ENCODE results near the gene KCNK18. TPM values are rescaled to one million over a fixed set of nuclear protein-coding genes. Genes with fewer than 3 reads are reported as not detected.

KCNK18 gene
- total and polyA plus RNA-seq, 7 experiments from 2014 or later: not detected

- Mint-ChIP-seq H3K4me3 (peak overlapping the region in 5 of 10 donors; percentile 29 to 81 (median 52)), H3K36me3 (peaks cover 0 to 9% (median 0%) of the 10 kb centered on the region in 5 donors), H3K27ac (no peak overlapping the region), H3K4me1 (peaks cover 0 to 9% (median 7%) of the 10 kb centered on the region in 7 donors), H3K9me3 (peaks cover 2 to 31% (median 11%) of the 10 kb centered on the region in 11 donors), H3K27me3 (peaks cover 22 to 50% (median 46%) of the 10 kb centered on the region in 5 donors)
- POLR2A ChIA-PET: no interaction called here
- H3K36me3 ChIP-seq (ENCODE audit: control insufficient read depth in 2 of 3, insufficient read depth in 3 of 3, low read length in 3 of 3): no peaks in the 10 kb centered on the region
- H3K9me3 ChIP-seq (ENCODE audit: control insufficient read depth in 2 of 3, low read length in 3 of 3): peaks cover 0 to 6% (median 0%) of the 10 kb centered on the region in 3 experiments
- CTCF ChIA-PET: interaction anchor here (1.0 to 1.1 kb wide), 2 partner anchors 72 to 103 kb away, joined by 3 read pairs; no protein-coding TSS in a partner anchor
- no peak for ATAC-seq
- H3K4me3 ChIP-seq (ENCODE audit: low read length): no peak overlapping the region
- intact Hi-C loops (cut with micrococcal nuclease): loop anchor here (5.0 to 10.0 kb wide), 2 partner anchors 280 to 1027 kb away; no protein-coding TSS in a partner anchor
- H3K27me3 ChIP-seq (ENCODE audit: control insufficient read depth in 2 of 2, insufficient read depth in 2 of 2, low read length in 2 of 2): peaks cover 3 to 6% of the 10 kb centered on the region in 2 donors
- no peak overlapping the region for H3K27ac ChIP-seq (ENCODE audit: low read depth, low read length)
- no peak for DNase-seq
- H3K4me1 ChIP-seq (ENCODE audit: control insufficient read depth in 2 of 2, insufficient read depth in 2 of 2, low read length in 2 of 2): peaks cover 6 to 10% of the 10 kb centered on the region in 2 donors
Measured at GRCh38 chr10:117215079-117215478, 17.8 kb downstream of the KCNK18 start.

GRCh38 chr10:117216028-117216427 lies 18.7 kb downstream of the KCNK18 start:
- CTCF ChIA-PET: interaction anchor here (0.6 to 2.5 kb wide), 13 partner anchors 8 to 896 kb away, joined by 3 to 40 read pairs (median 5); partner anchors contain the start of gene KCNK18
- ATAC-seq (no peak), DNase-seq (no peak)
- peak overlapping the region in 8 of 10 donors; percentile 27 to 82 (median 69) for H3K4me3 Mint-ChIP-seq
- peaks cover 2 to 26% (median 11%) of the 10 kb centered on the region in 11 donors for H3K9me3 Mint-ChIP-seq
- H3K4me1 ChIP-seq (ENCODE audit: control insufficient read depth in 2 of 2, insufficient read depth in 2 of 2, low read length in 2 of 2): peaks cover 6 to 10% of the 10 kb centered on the region in 2 donors
- H3K4me1 Mint-ChIP-seq: peaks cover 0 to 9% (median 7%) of the 10 kb centered on the region in 7 donors
- peaks cover 0 to 9% (median 0%) of the 10 kb centered on the region in 5 donors for H3K36me3 Mint-ChIP-seq
- H3K27me3 Mint-ChIP-seq: peaks cover 21 to 46% (median 44%) of the 10 kb centered on the region in 5 donors
- H3K36me3 ChIP-seq (ENCODE audit: control insufficient read depth in 2 of 3, insufficient read depth in 3 of 3, low read length in 3 of 3): no peaks in the 10 kb centered on the region
- no peak overlapping the region for H3K27ac ChIP-seq (ENCODE audit: low read depth, low read length)
- no peak overlapping the region for H3K27ac Mint-ChIP-seq
- H3K4me3 ChIP-seq (ENCODE audit: low read length): no peak overlapping the region
- POLR2A ChIA-PET: no interaction called here
- H3K27me3 ChIP-seq (ENCODE audit: control insufficient read depth in 2 of 2, insufficient read depth in 2 of 2, low read length in 2 of 2): peaks cover 3 to 6% of the 10 kb centered on the region in 2 donors
- peaks cover 0 to 5% (median 0%) of the 10 kb centered on the region in 3 experiments for H3K9me3 ChIP-seq (ENCODE audit: control insufficient read depth in 2 of 3, low read length in 3 of 3)
- intact Hi-C loops (cut with micrococcal nuclease): loop anchor here (1.0 to 10.0 kb wide), 5 partner anchors 104 to 1026 kb away; partner anchors contain the start of gene PDZD8 (in 1 of the 2)

GRCh38 chr10:117216611-117217195 lies 19.4 kb downstream of the KCNK18 start:
- Histone ChIP-seq H3K9me3 (ENCODE audit: control insufficient read depth in 2 of 3, low read length in 3 of 3) (no peaks in the 10 kb centered on the region), H3K36me3 (ENCODE audit: control insufficient read depth in 2 of 3, insufficient read depth in 3 of 3, low read length in 3 of 3) (no peaks in the 10 kb centered on the region), H3K27ac (ENCODE audit: low read depth, low read length) (no peak overlapping the region), H3K27me3 (ENCODE audit: control insufficient read depth in 2 of 2, insufficient read depth in 2 of 2, low read length in 2 of 2) (peaks cover 3 to 6% of the 10 kb centered on the region in 2 donors), H3K4me1 (ENCODE audit: control insufficient read depth in 2 of 2, insufficient read depth in 2 of 2, low read length in 2 of 2) (peaks cover 6 to 10% of the 10 kb centered on the region in 2 donors), H3K4me3 (ENCODE audit: low read length) (peak overlapping the region; percentile 62)
- DNase-seq (peak; percentile 27 to 81 (median 64)), ATAC-seq (peak; percentile 92)
- intact Hi-C loops (cut with micrococcal nuclease): loop anchor here (1.0 to 10.0 kb wide), 5 partner anchors 104 to 1026 kb away; partner anchors contain the start of gene PDZD8 (in 1 of the 2)
- Mint-ChIP-seq H3K36me3 (peaks cover 0 to 4% (median 0%) of the 10 kb centered on the region in 5 donors), H3K4me3 (peak overlapping the region; percentile 71 to 86 (median 80)), H3K27me3 (peaks cover 21 to 45% (median 37%) of the 10 kb centered on the region in 5 donors), H3K4me1 (peaks cover 0 to 9% (median 7%) of the 10 kb centered on the region in 7 donors), H3K27ac (no peak overlapping the region), H3K9me3 (peaks cover under 1 to 19% (median 7%) of the 10 kb centered on the region in 11 donors)
- ChIA-PET CTCF (interaction anchor here (0.6 to 2.5 kb wide), 22 partner anchors 8 to 1024 kb away, joined by 3 to 40 read pairs (median 3); partner anchors contain the start of gene KCNK18), POLR2A (no interaction called here)

- ATAC-seq (peak; percentile 48), DNase-seq (peak in 7 of 9 donors; percentile 5 to 32 (median 12))
- Mint-ChIP-seq H3K36me3 (peaks cover 0 to 4% (median 0%) of the 10 kb centered on the region in 5 donors), H3K9me3 (peaks cover 0 to 13% (median 2%) of the 10 kb centered on the region in 11 donors), H3K27me3 (peaks cover 21 to 45% (median 33%) of the 10 kb centered on the region in 5 donors), H3K27ac (no peak overlapping the region), H3K4me3 (peak overlapping the region; percentile 53 to 86 (median 80)), H3K4me1 (peaks cover 0 to 9% (median 7%) of the 10 kb centered on the region in 7 donors)
- intact Hi-C loops (cut with micrococcal nuclease): loop anchor here (5.0 to 10.0 kb wide), 2 partner anchors 278 to 1025 kb away; no protein-coding TSS in a partner anchor
- Histone ChIP-seq H3K4me1 (ENCODE audit: control insufficient read depth in 2 of 2, insufficient read depth in 2 of 2, low read length in 2 of 2) (peaks cover 6 to 10% of the 10 kb centered on the region in 2 donors), H3K27me3 (ENCODE audit: control insufficient read depth in 2 of 2, insufficient read depth in 2 of 2, low read length in 2 of 2) (peaks cover 3 to 6% of the 10 kb centered on the region in 2 donors), H3K27ac (ENCODE audit: low read depth, low read length) (no peak overlapping the region), H3K4me3 (ENCODE audit: low read length) (peak overlapping the region; percentile 62), H3K36me3 (ENCODE audit: control insufficient read depth in 2 of 3, insufficient read depth in 3 of 3, low read length in 3 of 3) (no peaks in the 10 kb centered on the region), H3K9me3 (ENCODE audit: control insufficient read depth in 2 of 3, low read length in 3 of 3) (no peaks in the 10 kb centered on the region)
- ChIA-PET POLR2A (no interaction called here), CTCF (interaction anchor here (0.7 to 2.5 kb wide), 19 partner anchors 8 to 1023 kb away, joined by 3 to 40 read pairs (median 3); no protein-coding TSS in a partner anchor)
Measured at GRCh38 chr10:117217196-117217761, 20.0 kb downstream of the KCNK18 start.

GRCh38 chr10:117218654-117219053 lies 21.4 kb downstream of the KCNK18 start:
- no peak for DNase-seq
- H3K27ac ChIP-seq (ENCODE audit: low read depth, low read length): no peak overlapping the region
- H3K27me3 ChIP-seq (ENCODE audit: control insufficient read depth in 2 of 2, insufficient read depth in 2 of 2, low read length in 2 of 2): peaks cover 3 to 6% of the 10 kb centered on the region in 2 donors
- H3K4me1 ChIP-seq (ENCODE audit: control insufficient read depth in 2 of 2, insufficient read depth in 2 of 2, low read length in 2 of 2): peaks cover 6 to 10% of the 10 kb centered on the region in 2 donors
- no peak for ATAC-seq
- H3K9me3 ChIP-seq (ENCODE audit: control insufficient read depth in 2 of 3, low read length in 3 of 3): no peaks in the 10 kb centered on the region
- Mint-ChIP-seq H3K27me3 (peaks cover 23 to 40% (median 28%) of the 10 kb centered on the region in 5 donors), H3K36me3 (no peaks in the 10 kb centered on the region), H3K9me3 (no peaks in the 10 kb centered on the region), H3K27ac (no peak overlapping the region), H3K4me3 (no peak overlapping the region), H3K4me1 (peaks cover 0 to 9% (median 7%) of the 10 kb centered on the region in 7 donors)
- H3K4me3 ChIP-seq (ENCODE audit: low read length): no peak overlapping the region
- ChIA-PET POLR2A (no interaction called here), CTCF (interaction anchor here (0.8 kb wide), 1 partner anchor 20 kb away, joined by 5 read pairs; no protein-coding TSS in a partner anchor)
- no peaks in the 10 kb centered on the region for H3K36me3 ChIP-seq (ENCODE audit: control insufficient read depth in 2 of 3, insufficient read depth in 3 of 3, low read length in 3 of 3)
- intact Hi-C loops (cut with micrococcal nuclease): loop anchor here (5.0 to 10.0 kb wide), 2 partner anchors 276 to 1024 kb away; no protein-coding TSS in a partner anchor

GRCh38 chr10:117221156-117221711 lies 23.9 kb downstream of the KCNK18 start:
- no peak overlapping the region for H3K27ac Mint-ChIP-seq
- peaks cover 0 to 9% (median 7%) of the 10 kb centered on the region in 7 donors for H3K4me1 Mint-ChIP-seq
- Histone ChIP-seq H3K27me3 (ENCODE audit: control insufficient read depth in 2 of 2, insufficient read depth in 2 of 2, low read length in 2 of 2) (peaks cover 1 to 2% of the 10 kb centered on the region in 2 donors), H3K9me3 (ENCODE audit: control insufficient read depth in 2 of 3, low read length in 3 of 3) (no peaks in the 10 kb centered on the region), H3K4me3 (ENCODE audit: low read length) (no peak overlapping the region), H3K27ac (ENCODE audit: low read depth, low read length) (no peak overlapping the region), H3K36me3 (ENCODE audit: control insufficient read depth in 2 of 3, insufficient read depth in 3 of 3, low read length in 3 of 3) (no peaks in the 10 kb centered on the region), H3K4me1 (ENCODE audit: control insufficient read depth in 2 of 2, insufficient read depth in 2 of 2, low read length in 2 of 2) (peaks cover 6 to 9% of the 10 kb centered on the region in 2 donors)
- no peaks in the 10 kb centered on the region for H3K36me3 Mint-ChIP-seq
- ChIA-PET POLR2A (no interaction called here), CTCF (no interaction called here)
- no peak overlapping the region for H3K4me3 Mint-ChIP-seq
- no peak for DNase-seq
- H3K9me3 Mint-ChIP-seq: no peaks in the 10 kb centered on the region
- H3K27me3 Mint-ChIP-seq: peaks cover 8 to 32% (median 12%) of the 10 kb centered on the region in 5 donors
- no peak for ATAC-seq
- intact Hi-C loops (cut with micrococcal nuclease): no loop called here
